HG03175 (cell line): ENCODE data around the gene PF4V1.

Experiments
- ATAC-seq: cut with Tn5 transposase; IDR thresholded peaks from one replicate; pipeline ENCODE4 v1.9.1; 2021; ENCODE audit warnings: mild to moderate bottlenecking, moderate library complexity; ENCODE audit not compliant: unreplicated experiment

Gene PF4V1, protein sequence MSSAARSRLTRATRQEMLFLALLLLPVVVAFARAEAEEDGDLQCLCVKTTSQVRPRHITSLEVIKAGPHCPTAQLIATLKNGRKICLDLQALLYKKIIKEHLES

DNA sequence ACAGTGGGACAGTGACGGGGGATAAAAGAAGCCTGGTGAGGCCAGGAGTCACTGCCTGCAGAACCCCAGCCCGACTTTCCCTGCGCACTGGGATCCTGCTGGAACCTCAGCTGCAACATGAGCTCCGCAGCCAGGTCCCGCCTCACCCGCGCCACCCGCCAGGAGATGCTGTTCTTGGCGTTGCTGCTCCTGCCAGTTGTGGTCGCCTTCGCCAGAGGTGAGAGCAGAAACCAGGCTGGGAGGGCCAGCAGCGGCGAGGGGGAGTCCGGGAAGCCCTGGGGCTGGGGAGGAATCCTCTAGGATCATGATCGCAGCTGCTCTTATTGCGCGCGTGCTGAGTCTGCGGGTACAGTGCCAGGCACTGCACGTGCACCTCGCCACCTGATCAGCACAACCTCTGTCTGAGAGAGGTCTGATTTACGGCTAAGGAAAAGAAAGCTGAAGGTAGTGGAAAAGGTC lies at the start of gene PF4V1:
PF4V1 (plus strand) TSS at position 51 of the 459 bp plus-strand sequence; CDS start at position 118, 67 bp downstream.
- ATAC-seq = no peak

- no peak for ATAC-seq
These were observed 42.9 kb upstream of the PF4V1 start for GRCh38 chr4:73810191-73810590.

DNA sequence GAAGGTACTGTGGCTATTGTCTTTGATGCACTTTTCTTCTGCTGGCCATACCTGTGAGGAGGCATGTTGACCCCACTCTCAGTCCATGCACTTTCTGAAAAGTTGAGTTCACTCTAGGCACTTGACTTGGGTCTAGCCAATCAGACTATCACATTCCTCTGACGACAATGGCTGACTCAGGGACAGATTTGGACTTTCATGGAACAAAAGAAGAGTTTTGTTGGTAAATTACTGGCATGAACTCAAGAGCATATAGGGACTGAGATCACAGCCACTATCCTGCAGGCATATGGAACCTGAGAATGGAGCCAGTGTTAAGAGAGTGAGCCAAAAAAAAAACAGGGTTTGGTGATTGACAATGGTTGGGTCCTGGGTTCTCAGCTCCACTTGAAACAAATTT lies 41.3 kb upstream of the PF4V1 start:
- no peak for ATAC-seq

DNA sequence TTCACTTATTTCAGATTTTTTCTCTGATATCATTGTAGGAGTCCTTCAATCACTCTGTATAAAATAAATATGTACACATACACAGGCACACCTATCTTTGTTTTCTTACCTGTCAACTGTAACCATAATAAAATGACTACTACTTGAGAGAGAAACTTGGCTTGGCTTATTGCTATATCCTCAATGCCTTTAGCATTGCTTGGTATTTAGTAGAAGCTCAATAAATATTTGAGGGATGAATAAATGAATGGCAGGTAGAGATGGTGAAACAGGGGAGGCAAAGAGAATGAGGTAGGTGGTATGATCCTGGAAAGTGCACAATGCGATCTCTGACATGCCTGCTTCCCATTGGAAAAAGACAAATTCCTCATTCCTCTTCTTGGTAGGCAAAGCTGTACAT lies 38.4 kb upstream of the PF4V1 start:
- ATAC-seq = no peak

- ATAC-seq = no peak
These were observed 38.0 kb upstream of the PF4V1 start for GRCh38 chr4:73815145-73815544.

DNA sequence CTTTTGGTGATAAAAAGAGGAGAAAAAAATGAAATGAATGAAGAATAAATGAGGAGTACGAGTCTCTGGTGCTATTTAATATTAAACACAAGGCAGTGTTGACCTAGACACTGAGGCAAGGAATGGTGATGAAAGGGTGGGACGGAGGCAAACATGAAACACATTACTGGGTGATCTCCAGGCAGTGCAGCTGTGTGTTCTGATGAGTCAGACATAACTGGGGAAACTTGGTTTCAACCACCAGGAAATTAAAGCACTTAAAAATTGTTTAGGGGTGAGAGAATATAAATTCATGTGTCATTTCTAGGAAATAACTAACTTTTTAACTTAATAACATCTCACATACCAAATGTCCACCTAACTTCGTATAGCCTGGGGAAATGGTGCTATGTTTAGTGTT lies 36.3 kb upstream of the PF4V1 start:
- ATAC-seq = no peak

GRCh38 chr4:73817341-73817740 lies 35.8 kb upstream of the PF4V1 start:
- ATAC-seq = no peak

- ATAC-seq = no peak
These were observed 31.8 kb upstream of the PF4V1 start for GRCh38 chr4:73821325-73821724.

DNA sequence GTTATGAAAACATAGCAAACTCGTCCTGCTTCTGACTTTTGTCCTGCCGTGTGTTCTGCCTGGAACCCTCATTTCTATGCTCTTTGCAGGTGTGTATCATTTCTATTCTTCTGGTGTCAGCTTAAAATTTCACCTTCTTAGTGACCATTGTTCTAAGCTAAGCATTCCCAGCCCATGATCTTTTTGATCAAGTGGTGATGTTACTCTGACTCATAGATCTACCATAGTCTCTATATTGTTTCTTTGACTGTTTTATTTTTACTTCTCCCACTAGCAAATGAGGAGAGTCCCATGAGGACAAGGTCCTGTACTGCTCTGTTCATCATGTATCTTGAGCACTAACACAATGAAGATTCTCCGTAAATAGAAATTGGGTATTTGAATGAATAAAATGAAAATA lies 30.7 kb upstream of the PF4V1 start:
- ATAC-seq = no peak

- no peak for ATAC-seq
These were observed 30.1 kb upstream of the PF4V1 start for GRCh38 chr4:73822812-73823504.

- ATAC-seq = no peak
These were observed 29.3 kb upstream of the PF4V1 start for GRCh38 chr4:73823760-73824159.

DNA sequence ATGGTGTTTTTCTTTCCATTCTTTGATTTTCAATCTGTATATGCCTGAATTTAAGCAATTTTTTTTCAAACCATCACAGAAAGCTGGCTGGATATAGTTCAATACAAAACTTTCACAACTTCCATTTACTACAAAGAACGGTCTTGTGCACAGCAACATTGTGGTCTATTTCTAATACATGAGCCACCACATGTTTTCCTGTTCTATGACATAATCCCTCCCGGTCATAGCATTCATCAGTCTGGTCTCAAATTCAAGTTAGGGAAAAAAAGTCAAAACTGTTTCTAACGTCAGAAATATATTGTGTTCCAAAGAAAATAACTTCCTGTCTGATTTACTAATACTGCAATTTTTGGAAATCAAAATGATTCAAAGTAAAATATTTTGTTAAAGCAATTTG lies 24.1 kb upstream of the PF4V1 start:
- ATAC-seq = no peak

GRCh38 chr4:73831569-73831968 lies 21.5 kb upstream of the PF4V1 start:
- no peak for ATAC-seq

DNA sequence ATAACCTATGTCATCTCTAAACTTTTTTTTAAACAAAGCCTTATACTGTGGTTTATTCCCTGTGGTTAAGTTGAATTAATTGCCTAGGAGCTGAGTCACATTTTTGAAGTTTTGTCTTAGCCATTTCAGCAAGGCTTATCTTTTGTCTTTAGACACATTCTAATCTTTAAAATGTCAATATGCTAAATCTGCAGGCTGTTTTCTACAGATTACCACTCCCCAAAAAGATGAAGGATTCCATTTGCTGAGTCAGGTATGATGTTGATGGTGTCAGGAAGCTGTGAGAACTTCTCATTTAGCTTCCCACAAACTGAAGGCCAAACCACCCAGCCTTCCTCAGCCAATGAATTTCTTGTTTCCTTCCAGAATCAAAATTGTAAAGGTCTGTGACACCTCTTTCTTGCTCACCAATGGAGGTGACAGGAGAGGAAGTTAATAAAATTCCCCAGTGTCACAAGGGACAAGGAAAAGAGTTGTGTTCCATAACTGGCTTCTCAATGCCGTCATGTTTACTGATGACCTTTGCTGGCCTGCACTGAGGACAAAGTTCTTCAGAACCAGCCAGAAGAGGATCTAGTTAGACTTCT lies 20.4 kb upstream of the PF4V1 start:
- ATAC-seq = no peak

GRCh38 chr4:73836373-73837279 lies 16.5 kb upstream of the PF4V1 start, which contains the start of gene CXCL6:
CXCL6 (plus strand) TSS chr4:73836678; CDS start chr4:73836751, 73 bp downstream.
- ATAC-seq = no peak

- ATAC-seq = no peak
These were observed 14.0 kb upstream of the PF4V1 start for GRCh38 chr4:73839071-73839470.

DNA sequence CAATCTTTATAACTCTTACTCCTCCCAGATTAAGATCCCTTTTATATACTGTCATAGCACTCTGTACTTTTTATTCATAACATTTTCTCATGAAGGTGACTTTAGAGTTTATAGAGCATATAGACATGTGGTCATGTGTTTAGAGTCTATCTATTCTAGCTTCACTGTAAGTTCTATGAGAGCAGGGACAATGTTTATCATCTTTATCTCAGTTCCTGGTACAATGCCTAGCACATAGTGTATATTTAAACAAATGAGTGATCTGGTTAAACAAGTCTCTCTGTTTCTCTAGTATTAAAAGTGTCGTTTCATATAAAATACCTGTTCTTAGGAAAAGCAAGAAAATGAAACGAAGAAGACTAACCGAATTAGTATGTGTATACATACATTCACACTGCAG lies 13.4 kb upstream of the PF4V1 start:
- ATAC-seq = no peak

GRCh38 chr4:73841243-73841925 lies 11.7 kb upstream of the PF4V1 start:
- no peak for ATAC-seq

GRCh38 chr4:73842696-73843095 lies 10.4 kb upstream of the PF4V1 start:
- ATAC-seq = no peak

DNA sequence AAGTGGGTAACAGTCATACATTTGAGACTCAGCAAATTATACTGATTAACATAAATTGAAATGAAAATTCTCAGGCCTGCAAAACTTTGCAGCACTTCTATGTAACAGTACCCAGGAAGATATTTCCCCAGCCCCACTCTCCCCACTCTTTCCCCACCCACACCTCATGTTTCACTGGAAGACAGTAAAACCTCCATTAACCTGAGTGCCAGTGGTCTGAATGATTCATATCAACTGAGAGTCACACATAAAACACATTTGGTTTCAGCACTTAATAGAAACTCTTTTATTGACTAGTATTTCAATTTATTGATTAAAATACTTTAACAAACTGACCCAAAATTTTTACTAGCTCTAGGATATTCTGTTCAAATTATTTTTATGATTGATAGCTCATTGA lies 9.7 kb upstream of the PF4V1 start:
- ATAC-seq = no peak

- no peak for ATAC-seq
These were observed 8.8 kb upstream of the PF4V1 start for GRCh38 chr4:73844345-73844744.
